ENCODE measurements around the gene RPL32. TPM values are rescaled to one million over a fixed set of nuclear protein-coding genes. Genes with fewer than 3 reads are reported as not detected.

Gene RPL32
- total and polyA plus RNA-seq, 2 donors (not counting 3 experiments of a cell fraction or from before 2014, with no cell fraction given): 1,075 to 1,588 TPM

GRCh38 chr3:12859840-12860239 lies 18.5 kb upstream of the RPL32 start:
- Histone ChIP-seq H3K4me3 (replicated peaks in 1 of 3; ENCODE audit: insufficient read depth in 1 of 3, low read depth in 1 of 3, low read length in 3 of 3) (no peak overlapping the region), H4K20me1 (replicated peaks; ENCODE audit: control insufficient read depth, extremely low read depth, insufficient read depth, low read length) (no peaks in the 10 kb centered on the region), H3K36me3 (ENCODE audit: control insufficient read depth in 2 of 2, extremely low read depth in 1 of 2, insufficient read depth in 2 of 2, low read length in 2 of 2) (no peaks in the 10 kb centered on the region), H3K9me1 (replicated peaks; ENCODE audit: control insufficient read depth, extremely low read depth, insufficient read depth, low read length) (no peaks in the 10 kb centered on the region), H3K27me3 (ENCODE audit: control insufficient read depth in 2 of 2, insufficient read depth in 2 of 2, low read length in 2 of 2) (peaks cover 2 to 4% of the 10 kb centered on the region in 2 experiments), H3K27ac (ENCODE audit: insufficient read depth, low read depth, low read length) (no peak overlapping the region), H3K79me2 (ENCODE audit: control insufficient read depth, insufficient read depth, low read length) (no peaks in the 10 kb centered on the region), H3K4me1 (ENCODE audit: control insufficient read depth, extremely low read depth, insufficient read depth, low read length) (peaks cover 3% of the 10 kb centered on the region), H3K4me2 (ENCODE audit: insufficient read depth, low read length) (no peak overlapping the region), H3K9ac (replicated peaks; ENCODE audit: extremely low read depth, insufficient read depth, low read length) (no peak overlapping the region), H2AFZ (ENCODE audit: low read depth, low read length) (no peak overlapping the region), H3K9me3 (replicated peaks; ENCODE audit: control insufficient read depth, insufficient read depth, low read length) (no peaks in the 10 kb centered on the region)
- TF ChIP-seq MAX (IDR thresholded peaks at IDR 0.05; ENCODE audit: insufficient read depth, insufficient read length): no peak
- no peak for TF ChIP-seq MYC (IDR thresholded peaks at IDR 0.05; ENCODE audit: low read depth, low read length)
- no peak for TF ChIP-seq POLR2A (IDR thresholded peaks at IDR 0.05; ENCODE audit: low read depth, low read length)
- TF ChIP-seq FOS (IDR thresholded peaks at IDR 0.05; ENCODE audit: borderline replicate concordance, insufficient read depth, low read length): no peak
- TF ChIP-seq EZH2 (IDR thresholded peaks at IDR 0.05; ENCODE audit: borderline replicate concordance, low read depth, low read length, severe bottlenecking): no peak
- TF ChIP-seq CTCF (IDR thresholded peaks at IDR 0.05; ENCODE audit: extremely low read depth in 1 of 2, insufficient read depth in 1 of 2, low read depth in 1 of 2, low read length in 2 of 2): no peak
- TF ChIP-seq JUN (IDR thresholded peaks at IDR 0.05; ENCODE audit: borderline replicate concordance, insufficient read depth, insufficient read length, low read depth): no peak
- TF ChIP-seq GATA2 (IDR thresholded peaks at IDR 0.05; ENCODE audit: insufficient read depth, insufficient read length, low read depth, low read length): no peak
- no peak for TF ChIP-seq POLR2AphosphoS5 (IDR thresholded peaks at IDR 0.05; ENCODE audit: insufficient read depth, low read depth, low read length)
- DNase-seq (ENCODE audit: low read depth, low spot score): no peak
- intact Hi-C loops (cut with micrococcal nuclease) (no loop called here), dilution Hi-C loops (cut with MboI; ENCODE audit: extremely low pct_ligation_motif_present, low sequenced_read_pairs) (no loop called here)
- FAIRE-seq: no peak
- no TSS peak for BruUV-seq (replicated peaks)
- ChIA-PET CTCF (interaction anchor here (1.0 to 1.7 kb wide), 3 partner anchors 8 to 125 kb away, joined by 3 to 4 read pairs (median 4); partner anchors contain the start of gene RPL32), POLR2A (no interaction called here)

Data from endothelial cell of umbilical vein (primary cell).